H9 (cell line): ENCODE results near the gene TMEM204. TPM values are rescaled to one million over a fixed set of nuclear protein-coding genes. Genes with fewer than 3 reads are reported as not detected.

ENCODE experiments used
- DNase-seq: peaks from one replicate; pipeline ENCODE4 v3.0.0-alpha.2; 2017
- H2AFZ ChIP-seq: one replicate; pipeline ENCODE4 v1.6.1; 2013; ENCODE audit warnings: mild to moderate bottlenecking, low read length, control low read depth, moderate library complexity
- H2AK5ac ChIP-seq: 2 replicates; pipeline ENCODE4 v1.6.1; 2013; ENCODE audit warnings: low read length, control low read depth, mixed read lengths; ENCODE audit not compliant: insufficient read length
- H2BK120ac ChIP-seq: one replicate; pipeline ENCODE4 v1.6.1; 2013; ENCODE audit warnings: low read depth, mild to moderate bottlenecking, low read length, control low read depth, inconsistent platforms; ENCODE audit not compliant: poor library complexity, severe bottlenecking
- H2BK12ac ChIP-seq: 2 replicates; pipeline ENCODE4 v1.6.1; 2013; ENCODE audit warnings: low read length, control low read depth, mixed read lengths, low read depth; ENCODE audit not compliant: insufficient read length
- H2BK15ac ChIP-seq: 2 replicates; pipeline ENCODE4 v1.6.1; 2013; ENCODE audit warnings: low read depth, low read length, control low read depth
- H2BK20ac ChIP-seq: one replicate; pipeline ENCODE4 v1.6.1; 2013; ENCODE audit warnings: low read depth, mild to moderate bottlenecking, low read length, control low read depth, inconsistent platforms; ENCODE audit not compliant: poor library complexity, severe bottlenecking
- H2BK5ac ChIP-seq: 2 replicates; pipeline ENCODE4 v1.6.1; 2013; ENCODE audit warnings: low read length, control low read depth, mixed read lengths; ENCODE audit not compliant: insufficient read length
- H3K14ac ChIP-seq: 2 replicates; pipeline ENCODE4 v1.6.1; 2013; ENCODE audit warnings: low read length, control low read depth; ENCODE audit not compliant: insufficient read depth
- H3K18ac ChIP-seq: 2 replicates; pipeline ENCODE4 v1.6.1; 2013; ENCODE audit warnings: low read depth, mild to moderate bottlenecking, mixed read lengths, low read length, control low read depth; ENCODE audit not compliant: insufficient read length
- H3K23ac ChIP-seq: 2 replicates; pipeline ENCODE4 v1.6.1; 2013; ENCODE audit warnings: low read length, control low read depth, mixed read lengths, low read depth; ENCODE audit not compliant: insufficient read length
- H3K23me2 ChIP-seq: 2 replicates; pipeline ENCODE4 v1.6.1; 2013; ENCODE audit warnings: low read depth, mild to moderate bottlenecking, mixed read lengths, low read length, control low read depth; ENCODE audit not compliant: insufficient read length, poor library complexity, severe bottlenecking
- H3K27ac ChIP-seq: 2 replicates; pipeline ENCODE4 v1.5.1; 2013; ENCODE audit warnings: low read length, control low read depth, mixed read lengths, low read depth; ENCODE audit not compliant: insufficient read length
- H3K27me3 ChIP-seq: 2 replicates; pipeline ENCODE4 v1.6.1; 2013; ENCODE audit warnings: low read length, control low read depth, inconsistent platforms; ENCODE audit not compliant: insufficient read depth
- H3K4ac ChIP-seq: 2 replicates; pipeline ENCODE4 v1.6.1; 2013; ENCODE audit warnings: low read depth, mild to moderate bottlenecking, control low read depth, inconsistent platforms, low read length, moderate library complexity
- H3K4me1 ChIP-seq: 2 replicates; pipeline ENCODE4 v1.6.1; 2013; ENCODE audit warnings: low read length, control low read depth, inconsistent platforms; ENCODE audit not compliant: insufficient read depth
- H3K4me2 ChIP-seq: 2 replicates; pipeline ENCODE4 v1.6.1; 2013; ENCODE audit warnings: low read length, control low read depth, mixed read lengths; ENCODE audit not compliant: insufficient read length, insufficient read depth
- H3K56ac ChIP-seq: 2 replicates; pipeline ENCODE4 v1.6.1; 2013; ENCODE audit warnings: low read depth, mild to moderate bottlenecking, mixed read lengths, low read length, control low read depth; ENCODE audit not compliant: insufficient read length
- H3K79me1 ChIP-seq: 2 replicates; pipeline ENCODE4 v1.6.1; 2013; ENCODE audit warnings: low read depth, mild to moderate bottlenecking, moderate library complexity, low read length, control low read depth, inconsistent platforms; ENCODE audit not compliant: insufficient read depth, poor library complexity, severe bottlenecking
- H3K79me2 ChIP-seq: 2 replicates; pipeline ENCODE4 v1.6.1; 2013; ENCODE audit warnings: low read length, control low read depth, inconsistent platforms; ENCODE audit not compliant: insufficient read depth
- H3K9ac ChIP-seq: 2 replicates; pipeline ENCODE4 v1.6.1; 2013; ENCODE audit warnings: low read length, control low read depth, mixed read lengths; ENCODE audit not compliant: insufficient read length; ENCODE audit errors: extremely low read depth
- H3K9me3 ChIP-seq: one replicate; pipeline ENCODE4 v1.6.1; 2013; ENCODE audit warnings: low read depth, low read length, inconsistent platforms; ENCODE audit not compliant: control insufficient read depth
- H3T11ph ChIP-seq: one replicate; pipeline ENCODE4 v1.6.1; 2013; ENCODE audit warnings: mild to moderate bottlenecking, low read length, control low read depth, inconsistent platforms
- H4K20me1 ChIP-seq: one replicate; pipeline ENCODE4 v1.6.1; 2013; ENCODE audit not compliant: control insufficient read depth, insufficient read length, insufficient read depth
- H4K5ac ChIP-seq: 2 replicates; pipeline ENCODE4 v1.6.1; 2013; ENCODE audit warnings: low read depth, mild to moderate bottlenecking, mixed read lengths, low read length, control low read depth; ENCODE audit not compliant: insufficient read length
- H4K8ac ChIP-seq: replicated peaks from 2 replicates; pipeline ENCODE4 v1.6.1; 2013; ENCODE audit warnings: low read length, control low read depth, mixed read lengths, low read depth; ENCODE audit not compliant: insufficient read length
- H4K91ac ChIP-seq: 2 replicates; pipeline ENCODE4 v1.6.1; 2013; ENCODE audit warnings: low read depth, mild to moderate bottlenecking, moderate library complexity, mixed read lengths, low read length, control low read depth; ENCODE audit not compliant: insufficient read length
- H3K27ac Mint-ChIP-seq, 3 experiments: 2 replicates in 2 of 3; 3 replicates in 1 of 3; pipeline ENCODE4 v1.8.0; 2020 to 2021; ENCODE audit warnings: mixed read lengths in 3 of 3, mild to moderate bottlenecking in 1 of 3, moderate library complexity in 1 of 3
- H3K27me3 Mint-ChIP-seq: 2 replicates; pipeline ENCODE4 v1.8.0; 2021; ENCODE audit warnings: low read depth, mild to moderate bottlenecking, moderate library complexity, mixed read lengths
- H3K36me3 Mint-ChIP-seq, 3 experiments: 2 replicates in 2 of 3; 3 replicates in 1 of 3; pipeline ENCODE4 v1.8.0; 2020 to 2021; ENCODE audit warnings: low read depth in 3 of 3, mixed read lengths in 3 of 3; ENCODE audit not compliant: insufficient read depth in 1 of 3
- H3K4me1 Mint-ChIP-seq, 2 experiments: 2 replicates each; pipeline ENCODE4 v1.8.0; 2020; ENCODE audit warnings: mixed read lengths in 2 of 2
- H3K4me3 Mint-ChIP-seq, 2 experiments: 2 replicates in 1 of 2; 3 replicates in 1 of 2; pipeline ENCODE4 v1.8.0; 2020 to 2021; ENCODE audit warnings: mild to moderate bottlenecking in 2 of 2, mixed read lengths in 2 of 2, moderate library complexity in 1 of 2
- H3K9me3 Mint-ChIP-seq, 2 experiments: 2 replicates in 1 of 2; 3 replicates in 1 of 2; pipeline ENCODE4 v1.8.0; 2020; ENCODE audit warnings: mild to moderate bottlenecking in 2 of 2, mixed read lengths in 2 of 2, moderate library complexity in 1 of 2
- WGBS: extraction: QIAGEN DNeasy Blood & Tissue Kit; methylation state at CpG from one replicate; pipeline ENCODE4 v1.1.7; 2013; ENCODE audit warnings: missing lambda C conversion rate, low lambda C conversion rate, mixed read lengths; ENCODE audit not compliant: insufficient read length; ENCODE audit errors: extremely low coverage; 5-methylcytosine and 5-hydroxymethylcytosine counted together
- total RNA-seq: library from RNA; stranded (reverse); gene quantifications from 2 replicates; pipeline ENCODE4 v1.2.1, GENCODE V29; 2021
- TF ChIP-seq, protein P1 (sequence below): fragments of 200-600 bp; sonication (generic); conservative IDR thresholded peaks from 3 replicates; pipeline ENCODE4 v1.8.0; 2021; ENCODE audit warnings: antibody characterized with exemption, mild to moderate bottlenecking

TMEM204 gene
- total RNA-seq, 1 experiment from 2014 or later: not detected

DNA sequence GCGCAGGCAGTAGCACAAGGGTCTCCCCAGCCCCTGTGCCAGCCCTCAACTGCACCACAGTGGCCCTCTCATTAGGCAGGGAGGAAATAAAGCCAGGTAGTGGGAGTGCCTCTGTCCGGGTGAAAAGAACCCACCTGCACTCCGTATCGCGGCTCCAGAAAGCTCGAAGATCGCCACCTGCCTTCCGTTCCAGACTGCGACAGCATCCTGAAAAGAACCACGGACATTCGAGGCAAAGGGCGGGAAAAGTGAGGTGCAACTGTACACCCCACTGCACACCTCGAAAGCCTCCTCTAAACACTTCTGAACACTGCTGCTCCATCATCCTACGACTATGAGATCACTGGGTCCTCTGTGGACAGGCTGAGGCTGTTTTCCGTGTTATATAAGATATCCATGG lies 49.7 kb downstream of the TMEM204 start:
- Histone ChIP-seq H3K23me2 (no peaks in the 10 kb centered on the region), H4K8ac (no peak overlapping the region), H3K79me1 (no peaks in the 10 kb centered on the region), H2BK15ac (no peak overlapping the region), H2AK5ac (no peak overlapping the region), H3K4me2 (no peak overlapping the region), H2BK12ac (no peak overlapping the region), H3K56ac (no peak overlapping the region), H3K23ac (no peak overlapping the region), H2BK120ac (no peak overlapping the region), H3K14ac (no peak overlapping the region), H3K27ac (no peak overlapping the region), H3K4me1 (no peaks in the 10 kb centered on the region), H4K20me1 (no peaks in the 10 kb centered on the region), H3K9ac (no peak overlapping the region), H3K27me3 (no peaks in the 10 kb centered on the region), H3K18ac (no peak overlapping the region), H3T11ph (no peak overlapping the region), H4K91ac (no peak overlapping the region), H3K79me2 (no peaks in the 10 kb centered on the region), H2BK5ac (no peak overlapping the region), H3K9me3 (no peaks in the 10 kb centered on the region), H3K4ac (no peak overlapping the region), H4K5ac (no peak overlapping the region), H2AFZ (no peak overlapping the region), H2BK20ac (no peak overlapping the region)
- Mint-ChIP-seq H3K27ac (no peak overlapping the region), H3K9me3 (no peaks in the 10 kb centered on the region), H3K27me3 (no peaks in the 10 kb centered on the region), H3K4me3 (no peak overlapping the region), H3K36me3 (peaks cover 24 to 66% (median 56%) of the 10 kb centered on the region in 3 experiments), H3K4me1 (no peaks in the 10 kb centered on the region)
- TF ChIP-seq, protein P1, sequence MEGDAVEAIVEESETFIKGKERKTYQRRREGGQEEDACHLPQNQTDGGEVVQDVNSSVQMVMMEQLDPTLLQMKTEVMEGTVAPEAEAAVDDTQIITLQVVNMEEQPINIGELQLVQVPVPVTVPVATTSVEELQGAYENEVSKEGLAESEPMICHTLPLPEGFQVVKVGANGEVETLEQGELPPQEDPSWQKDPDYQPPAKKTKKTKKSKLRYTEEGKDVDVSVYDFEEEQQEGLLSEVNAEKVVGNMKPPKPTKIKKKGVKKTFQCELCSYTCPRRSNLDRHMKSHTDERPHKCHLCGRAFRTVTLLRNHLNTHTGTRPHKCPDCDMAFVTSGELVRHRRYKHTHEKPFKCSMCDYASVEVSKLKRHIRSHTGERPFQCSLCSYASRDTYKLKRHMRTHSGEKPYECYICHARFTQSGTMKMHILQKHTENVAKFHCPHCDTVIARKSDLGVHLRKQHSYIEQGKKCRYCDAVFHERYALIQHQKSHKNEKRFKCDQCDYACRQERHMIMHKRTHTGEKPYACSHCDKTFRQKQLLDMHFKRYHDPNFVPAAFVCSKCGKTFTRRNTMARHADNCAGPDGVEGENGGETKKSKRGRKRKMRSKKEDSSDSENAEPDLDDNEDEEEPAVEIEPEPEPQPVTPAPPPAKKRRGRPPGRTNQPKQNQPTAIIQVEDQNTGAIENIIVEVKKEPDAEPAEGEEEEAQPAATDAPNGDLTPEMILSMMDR: peak; percentile 26; the same call in 1 of the 3 replicates
- no peak for DNase-seq
- no CpG with 5 or more reads among the region's 15 CpGs for WGBS
